SK-N-SH (cell line): Measurements from ENCODE around the gene OLAH. TPM values are rescaled to one million over a fixed set of nuclear protein-coding genes. Genes with fewer than 3 reads are reported as not detected.

Experiments
- CTCF ChIA-PET: fragments of 300-600, 350-600 bp; formaldehyde crosslinking; extraction: SDS; loops from one replicate; lab custom pipeline; 2021; lab: Yijun Ruan, JAX
- POLR2A ChIA-PET: fragments of 350-600 bp; sonication (Branson Sonifier 250); formaldehyde crosslinking; extraction: SDS; loops from one replicate; lab custom pipeline; 2020; ENCODE audit warnings: antibody characterized with exemption, inconsistent platforms; lab: Yijun Ruan, JAX
- DNase-seq: peaks from one replicate; pipeline ENCODE4 v3.0.0; 2012
- H2AFZ ChIP-seq: fragments of 200-600 bp; sonication (generic); 2 replicates; pipeline ENCODE4 v1.8.1; 2016; ENCODE audit warnings: antibody characterized with exemption, mild to moderate bottlenecking, low read depth
- H3F3A ChIP-seq: fragments of 200-600 bp; sonication (generic); replicated peaks from 2 replicates; pipeline ENCODE3; 2016; ENCODE audit warnings: antibody characterized with exemption, mild to moderate bottlenecking; ENCODE audit not compliant: insufficient read depth
- H3K27ac ChIP-seq, 2 experiments: fragments of 200-500 bp in 1 of 2; fragments of 200-600 bp in 1 of 2; sonication (Bioruptor generic) in 1 of 2; sonication (generic), shearing (Covaris generic) in 1 of 2; 2 replicates each; pipeline versions ENCODE4 v1.5.1 to v1.6.1; 2014 to 2016; ENCODE audit warnings: low read depth in 2 of 2, inconsistent platforms in 1 of 2, low read length in 1 of 2, mild to moderate bottlenecking in 1 of 2, mixed read lengths in 1 of 2
- H3K27me3 ChIP-seq: fragments of 200-600 bp; sonication (generic), shearing (Covaris generic); 2 replicates; pipeline ENCODE4 v1.6.1; 2016; ENCODE audit warnings: mixed run types; ENCODE audit not compliant: insufficient read depth
- H3K36me3 ChIP-seq, 2 experiments: fragments of 200-500 bp in 1 of 2; fragments of 200-600 bp in 1 of 2; sonication (Bioruptor generic) in 1 of 2; sonication (generic) in 1 of 2; replicated peaks in 1 of 2; 2 replicates each; pipeline versions ENCODE3 to v1.5.1; 2014 to 2016; ENCODE audit warnings: low read length in 1 of 2, mild to moderate bottlenecking in 1 of 2; ENCODE audit not compliant: insufficient read depth in 2 of 2, control insufficient read depth in 1 of 2
- H3K4me1 ChIP-seq, 2 experiments: fragments of 200-500 bp in 1 of 2; fragments of 200-600 bp in 1 of 2; sonication (Bioruptor generic) in 1 of 2; sonication (generic), shearing (Covaris generic) in 1 of 2; 2 replicates each; pipeline versions ENCODE4 v1.5.1 to v1.6.1; 2014 to 2016; ENCODE audit warnings: low read depth in 1 of 2, low read length in 1 of 2, mixed run types in 1 of 2; ENCODE audit not compliant: insufficient read depth in 2 of 2, control insufficient read depth in 1 of 2
- H3K4me2 ChIP-seq: fragments of 200-600 bp; sonication (generic), shearing (Covaris generic); 2 replicates; pipeline ENCODE4 v1.6.1; 2017; ENCODE audit warnings: mixed run types
- H3K4me3 ChIP-seq, 2 experiments: fragments of 200-500 bp in 1 of 2; fragments of 200-600 bp in 1 of 2; sonication (Bioruptor generic) in 1 of 2; sonication (generic), shearing (Covaris generic) in 1 of 2; 2 replicates each; pipeline versions ENCODE4 v1.5.1 to v1.8.1; 2014 to 2016; ENCODE audit warnings: low read depth in 2 of 2, inconsistent platforms in 1 of 2, low read length in 1 of 2, mild to moderate bottlenecking in 1 of 2, mixed read lengths in 1 of 2, moderate library complexity in 1 of 2
- H3K79me2 ChIP-seq: fragments of 200-600 bp; sonication (generic); 2 replicates; pipeline ENCODE4 v1.8.1; 2017; ENCODE audit warnings: mild to moderate bottlenecking; ENCODE audit not compliant: insufficient read depth
- H3K9ac ChIP-seq: fragments of 200-600 bp; sonication (generic); 2 replicates; pipeline ENCODE4 v1.6.1; 2017; ENCODE audit warnings: mixed run types
- H3K9me2 ChIP-seq: fragments of 200-600 bp; sonication (generic); 2 replicates; pipeline ENCODE4 v1.6.1; 2017; ENCODE audit warnings: mixed run types
- H3K9me3 ChIP-seq: fragments of 200-600 bp; sonication (generic); 2 replicates; pipeline ENCODE4 v1.6.1; 2017; ENCODE audit warnings: mixed run types, mild to moderate bottlenecking, moderate library complexity
- H4K20me1 ChIP-seq: fragments of 200-600 bp; sonication (generic); 2 replicates; pipeline ENCODE4 v1.6.1; 2017; ENCODE audit warnings: mild to moderate bottlenecking, mixed run types; ENCODE audit not compliant: insufficient read depth
- EP300 ChIP-seq, 2 experiments: IDR thresholded peaks; 2 replicates each; pipeline versions ENCODE4 v1.4.0 to v1.6.1; 2012; ENCODE audit warnings: borderline replicate concordance in 1 of 2, low read depth in 1 of 2, low read length in 1 of 2
- EZH2phosphoT487 ChIP-seq: fragments of 200-600 bp; sonication (generic); IDR thresholded peaks from 2 replicates; pipeline ENCODE4 v1.6.1; 2017; ENCODE audit warnings: low read depth, mixed run types, mild to moderate bottlenecking, antibody characterized with exemption, moderate library complexity, borderline replicate concordance
- FOXJ3 ChIP-seq: sonication (generic); formaldehyde crosslinking; IDR thresholded peaks from 2 replicates; pipeline ENCODE4 v1.5.1; 2020; ENCODE audit warnings: mild to moderate bottlenecking, missing genetic modification reagents
- GABPA ChIP-seq: IDR thresholded peaks from 2 replicates; pipeline ENCODE4 v1.4.0; 2012; ENCODE audit warnings: low read depth, mild to moderate bottlenecking
- GATA2 ChIP-seq: sonication (generic); formaldehyde crosslinking; IDR thresholded peaks from 2 replicates; pipeline ENCODE4 v1.5.0; 2020; ENCODE audit warnings: mild to moderate bottlenecking, missing genetic modification reagents
- MEF2A ChIP-seq: IDR thresholded peaks from 2 replicates; pipeline ENCODE4 v1.4.0; 2012; ENCODE audit warnings: low read depth, borderline replicate concordance
- MXI1 ChIP-seq: IDR thresholded peaks from 2 replicates; pipeline ENCODE4 v1.6.1; 2012; ENCODE audit warnings: mild to moderate bottlenecking, low read depth, low read length, improper control_type of control experiment
- POLR2AphosphoS5 ChIP-seq: IDR thresholded peaks from 2 replicates; pipeline ENCODE4 v1.6.1; 2012; ENCODE audit warnings: low read depth, low read length
- RAD21 ChIP-seq: IDR thresholded peaks from 2 replicates; pipeline ENCODE4 v1.6.1; 2012; ENCODE audit warnings: mild to moderate bottlenecking, low read length
- RCOR1 ChIP-seq: fragments of 150-350 bp; IDR thresholded peaks from 2 replicates; pipeline ENCODE4 v1.6.1; 2017; ENCODE audit warnings: antibody characterized with exemption, low read length
- REST ChIP-seq: IDR thresholded peaks from 2 replicates; pipeline ENCODE4 v1.6.1; 2012; ENCODE audit warnings: mild to moderate bottlenecking, low read depth, low read length, moderate library complexity
- SIN3A ChIP-seq: IDR thresholded peaks from 2 replicates; pipeline ENCODE4 v1.6.1; 2012; ENCODE audit warnings: low read depth, mild to moderate bottlenecking, low read length, moderate library complexity, borderline replicate concordance
- SMC3 ChIP-seq: IDR thresholded peaks from 2 replicates; pipeline ENCODE4 v1.6.1; 2012; ENCODE audit warnings: low read depth, low read length, improper control_type of control experiment
- TAF1 ChIP-seq: IDR thresholded peaks from 2 replicates; pipeline ENCODE4 v1.6.1; 2012; ENCODE audit warnings: low read depth, mild to moderate bottlenecking, low read length, moderate library complexity, borderline replicate concordance
- TEAD4 ChIP-seq: IDR thresholded peaks from 2 replicates; pipeline ENCODE4 v1.4.0; 2012; ENCODE audit warnings: mild to moderate bottlenecking, borderline replicate concordance; ENCODE audit not compliant: insufficient read depth
- USF2 ChIP-seq: fragments of 150-350 bp; IDR thresholded peaks from 2 replicates; pipeline ENCODE4 v1.6.1; 2017; ENCODE audit warnings: antibody characterized with exemption, low read length, low read depth, borderline replicate concordance
- YY1 ChIP-seq: IDR thresholded peaks from 2 replicates; pipeline ENCODE4 v1.4.0; 2012; ENCODE audit warnings: low read depth, mild to moderate bottlenecking
- WGBS: methylation state at CpG from one replicate; pipeline ENCODE4 v1.1.6; 2017; ENCODE audit warnings: low lambda C conversion rate; 5-methylcytosine and 5-hydroxymethylcytosine counted together
- polyA plus RNA-seq, 3 experiments: library from polyadenylated mRNA; depleted of rRNA; stranded (reverse); fragments of >200 nt; gene quantifications; 2 replicates each; pipeline ENCODE4 v1.2.3, GENCODE V29; 2012
- TF ChIP-seq, protein P1 (sequence below): IDR thresholded peaks from 2 replicates; pipeline ENCODE4 v1.4.0; 2012; ENCODE audit warnings: low read depth
- TF ChIP-seq, protein P2 (sequence below): IDR thresholded peaks from 2 replicates; pipeline ENCODE4 v1.4.0; 2012; ENCODE audit warnings: low read depth, borderline replicate concordance
- TF ChIP-seq, protein P3 (sequence below): IDR thresholded peaks from 2 replicates; pipeline ENCODE4 v1.4.0; 2012; ENCODE audit warnings: low read depth, borderline replicate concordance

OLAH gene
- polyA plus RNA-seq, 1 of the 3 experiments (the other 2 are of a cell fraction): not detected

GRCh38 chr10:15112657-15113056, 68.9 kb downstream of the OLAH start:
- H3K4me3 ChIP-seq: no peak overlapping the region
- ChIA-PET POLR2A (no interaction called here), CTCF (no interaction called here)
- H3K27ac ChIP-seq: no peak overlapping the region
- no peaks in the 10 kb centered on the region for H3K9me2 ChIP-seq
- H3K79me2 ChIP-seq: peaks cover 5% of the 10 kb centered on the region; the same call in 1 of the 2 replicates
- no peak overlapping the region for H3K9ac ChIP-seq
- no peak overlapping the region for H2AFZ ChIP-seq
- no peaks in the 10 kb centered on the region for H3K4me1 ChIP-seq
- no peak for DNase-seq
- peaks cover 31 to 58% of the 10 kb centered on the region in 2 experiments for H3K36me3 ChIP-seq
- H3K27me3 ChIP-seq: no peaks in the 10 kb centered on the region
- WGBS: 95% methylated on average over 13 of the region's 13 CpGs
- no peaks in the 10 kb centered on the region for H3K9me3 ChIP-seq
- TF ChIP-seq GABPA: no peak
- TF ChIP-seq, protein P1, sequence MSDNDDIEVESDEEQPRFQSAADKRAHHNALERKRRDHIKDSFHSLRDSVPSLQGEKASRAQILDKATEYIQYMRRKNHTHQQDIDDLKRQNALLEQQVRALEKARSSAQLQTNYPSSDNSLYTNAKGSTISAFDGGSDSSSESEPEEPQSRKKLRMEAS: no peak
- TF ChIP-seq, protein P2, sequence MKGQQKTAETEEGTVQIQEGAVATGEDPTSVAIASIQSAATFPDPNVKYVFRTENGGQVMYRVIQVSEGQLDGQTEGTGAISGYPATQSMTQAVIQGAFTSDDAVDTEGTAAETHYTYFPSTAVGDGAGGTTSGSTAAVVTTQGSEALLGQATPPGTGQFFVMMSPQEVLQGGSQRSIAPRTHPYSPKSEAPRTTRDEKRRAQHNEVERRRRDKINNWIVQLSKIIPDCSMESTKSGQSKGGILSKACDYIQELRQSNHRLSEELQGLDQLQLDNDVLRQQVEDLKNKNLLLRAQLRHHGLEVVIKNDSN: no peak
- no peak for TF ChIP-seq RCOR1
- no peak for TF ChIP-seq SIN3A
- no peak for TF ChIP-seq GATA2 (CRISPR knock-in tag)
- TF ChIP-seq REST: no peak
- TF ChIP-seq RAD21: no peak
- TF ChIP-seq YY1: no peak
- TF ChIP-seq TEAD4: no peak
- no peak for TF ChIP-seq POLR2AphosphoS5
- peaks cover 5% of the 10 kb centered on the region for H3F3A ChIP-seq
- H4K20me1 ChIP-seq: no peaks in the 10 kb centered on the region
- H3K4me2 ChIP-seq: no peak overlapping the region

DNA sequence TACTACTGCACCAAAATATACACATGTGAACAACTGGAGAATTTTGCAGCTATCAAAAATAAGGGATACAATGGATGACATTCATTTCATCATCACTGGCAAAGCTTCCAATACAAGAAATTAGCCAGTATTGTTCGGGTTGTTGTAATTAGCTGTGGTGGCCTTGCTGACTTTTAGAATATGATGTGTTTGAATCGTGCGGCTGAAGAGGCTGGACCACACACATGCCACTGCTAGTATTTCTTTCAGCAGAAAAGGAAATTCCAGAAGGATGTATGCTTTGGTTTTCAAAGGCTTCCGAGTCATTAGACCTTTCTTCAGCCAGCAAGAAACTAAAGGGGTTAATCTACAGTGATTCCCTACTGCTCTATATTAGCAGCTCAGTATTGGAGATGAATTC, 70.0 kb downstream of the OLAH start:
- ChIA-PET CTCF (interaction anchor here (1.2 kb wide), 1 partner anchor 7 kb away, joined by 3 read pairs; no protein-coding TSS in a partner anchor), POLR2A (no interaction called here)
- H3K79me2 ChIP-seq: peaks cover 5% of the 10 kb centered on the region; the same call in 1 of the 2 replicates
- H3K9ac ChIP-seq: no peak overlapping the region
- H3K4me2 ChIP-seq: no peak overlapping the region
- no peak for DNase-seq
- peaks cover 31 to 58% of the 10 kb centered on the region in 2 experiments for H3K36me3 ChIP-seq
- WGBS: 92% methylated on average over 3 of the region's 4 CpGs
- H3K9me2 ChIP-seq: no peaks in the 10 kb centered on the region
- no peak overlapping the region for H3K27ac ChIP-seq
- no peaks in the 10 kb centered on the region for H3K27me3 ChIP-seq
- no peaks in the 10 kb centered on the region for H4K20me1 ChIP-seq
- no peak overlapping the region for H3K4me3 ChIP-seq
- H3F3A ChIP-seq: peaks cover 4% of the 10 kb centered on the region
- H2AFZ ChIP-seq: no peak overlapping the region
- H3K4me1 ChIP-seq: no peaks in the 10 kb centered on the region
- no peaks in the 10 kb centered on the region for H3K9me3 ChIP-seq
- no peak for TF ChIP-seq TEAD4
- no peak for TF ChIP-seq FOXJ3 (CRISPR knock-in tag)
- TF ChIP-seq, protein P3, sequence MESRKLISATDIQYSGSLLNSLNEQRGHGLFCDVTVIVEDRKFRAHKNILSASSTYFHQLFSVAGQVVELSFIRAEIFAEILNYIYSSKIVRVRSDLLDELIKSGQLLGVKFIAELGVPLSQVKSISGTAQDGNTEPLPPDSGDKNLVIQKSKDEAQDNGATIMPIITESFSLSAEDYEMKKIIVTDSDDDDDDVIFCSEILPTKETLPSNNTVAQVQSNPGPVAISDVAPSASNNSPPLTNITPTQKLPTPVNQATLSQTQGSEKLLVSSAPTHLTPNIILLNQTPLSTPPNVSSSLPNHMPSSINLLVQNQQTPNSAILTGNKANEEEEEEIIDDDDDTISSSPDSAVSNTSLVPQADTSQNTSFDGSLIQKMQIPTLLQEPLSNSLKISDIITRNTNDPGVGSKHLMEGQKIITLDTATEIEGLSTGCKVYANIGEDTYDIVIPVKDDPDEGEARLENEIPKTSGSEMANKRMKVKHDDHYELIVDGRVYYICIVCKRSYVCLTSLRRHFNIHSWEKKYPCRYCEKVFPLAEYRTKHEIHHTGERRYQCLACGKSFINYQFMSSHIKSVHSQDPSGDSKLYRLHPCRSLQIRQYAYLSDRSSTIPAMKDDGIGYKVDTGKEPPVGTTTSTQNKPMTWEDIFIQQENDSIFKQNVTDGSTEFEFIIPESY: no peak
- TF ChIP-seq GATA2 (CRISPR knock-in tag): no peak
- TF ChIP-seq SMC3: no peak
- no peak for TF ChIP-seq MEF2A
- TF ChIP-seq POLR2AphosphoS5: no peak
- TF ChIP-seq USF2: no peak
- TF ChIP-seq, protein P1: no peak
- no peak for TF ChIP-seq MXI1
- TF ChIP-seq EZH2phosphoT487: no peak
- no peak for TF ChIP-seq EP300 (IDR thresholded peaks at IDR 0.05; ENCODE audit: borderline replicate concordance in 1 of 2, low read depth in 1 of 2, low read length in 1 of 2)
- TF ChIP-seq TAF1: no peak
